ENCODE measurements around the gene C2CD4A.

DNA sequence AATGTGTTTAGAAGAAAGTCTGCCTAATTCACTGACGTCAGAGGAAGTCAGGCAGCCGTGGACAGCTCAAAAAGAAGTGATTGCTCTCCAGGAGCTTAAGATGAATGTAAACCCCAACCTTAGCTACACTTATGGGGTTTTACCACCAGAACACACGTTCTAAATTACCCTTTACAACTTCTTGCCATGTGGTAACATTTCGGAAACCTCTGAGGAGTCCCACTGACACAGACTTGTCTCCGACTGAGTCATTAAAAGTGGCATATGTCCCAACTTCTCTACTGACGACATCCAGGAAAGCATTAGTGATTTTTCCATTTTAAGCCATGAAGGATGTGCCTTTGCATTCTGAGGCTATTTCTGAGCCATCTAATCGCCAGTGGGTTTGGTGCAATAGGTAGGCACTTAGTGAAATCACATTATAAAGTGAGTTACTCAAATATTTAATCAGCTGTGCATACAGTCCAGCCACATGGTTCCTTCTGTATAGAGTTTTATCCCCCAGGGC lies 32.4 kb downstream of the C2CD4A start:
- TF ChIP-seq, protein P1, sequence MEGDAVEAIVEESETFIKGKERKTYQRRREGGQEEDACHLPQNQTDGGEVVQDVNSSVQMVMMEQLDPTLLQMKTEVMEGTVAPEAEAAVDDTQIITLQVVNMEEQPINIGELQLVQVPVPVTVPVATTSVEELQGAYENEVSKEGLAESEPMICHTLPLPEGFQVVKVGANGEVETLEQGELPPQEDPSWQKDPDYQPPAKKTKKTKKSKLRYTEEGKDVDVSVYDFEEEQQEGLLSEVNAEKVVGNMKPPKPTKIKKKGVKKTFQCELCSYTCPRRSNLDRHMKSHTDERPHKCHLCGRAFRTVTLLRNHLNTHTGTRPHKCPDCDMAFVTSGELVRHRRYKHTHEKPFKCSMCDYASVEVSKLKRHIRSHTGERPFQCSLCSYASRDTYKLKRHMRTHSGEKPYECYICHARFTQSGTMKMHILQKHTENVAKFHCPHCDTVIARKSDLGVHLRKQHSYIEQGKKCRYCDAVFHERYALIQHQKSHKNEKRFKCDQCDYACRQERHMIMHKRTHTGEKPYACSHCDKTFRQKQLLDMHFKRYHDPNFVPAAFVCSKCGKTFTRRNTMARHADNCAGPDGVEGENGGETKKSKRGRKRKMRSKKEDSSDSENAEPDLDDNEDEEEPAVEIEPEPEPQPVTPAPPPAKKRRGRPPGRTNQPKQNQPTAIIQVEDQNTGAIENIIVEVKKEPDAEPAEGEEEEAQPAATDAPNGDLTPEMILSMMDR (IDR thresholded peaks at IDR 0.05; ENCODE audit: extremely low read depth in 1 of 2, insufficient read depth in 1 of 2, low read depth in 1 of 2, low read length in 2 of 2), result no peak
- no peak for TF ChIP-seq EZH2 (IDR thresholded peaks at IDR 0.05; ENCODE audit: borderline replicate concordance, low read depth, low read length, severe bottlenecking)
